ENCODE measurements around the gene PDZK1.
"Not testable (repeated sequence)": the region's sequence is repeated elsewhere in the genome, so short reads cannot be mapped to it uniquely, and the experiment has no call there.

PDZK1 gene

DNA sequence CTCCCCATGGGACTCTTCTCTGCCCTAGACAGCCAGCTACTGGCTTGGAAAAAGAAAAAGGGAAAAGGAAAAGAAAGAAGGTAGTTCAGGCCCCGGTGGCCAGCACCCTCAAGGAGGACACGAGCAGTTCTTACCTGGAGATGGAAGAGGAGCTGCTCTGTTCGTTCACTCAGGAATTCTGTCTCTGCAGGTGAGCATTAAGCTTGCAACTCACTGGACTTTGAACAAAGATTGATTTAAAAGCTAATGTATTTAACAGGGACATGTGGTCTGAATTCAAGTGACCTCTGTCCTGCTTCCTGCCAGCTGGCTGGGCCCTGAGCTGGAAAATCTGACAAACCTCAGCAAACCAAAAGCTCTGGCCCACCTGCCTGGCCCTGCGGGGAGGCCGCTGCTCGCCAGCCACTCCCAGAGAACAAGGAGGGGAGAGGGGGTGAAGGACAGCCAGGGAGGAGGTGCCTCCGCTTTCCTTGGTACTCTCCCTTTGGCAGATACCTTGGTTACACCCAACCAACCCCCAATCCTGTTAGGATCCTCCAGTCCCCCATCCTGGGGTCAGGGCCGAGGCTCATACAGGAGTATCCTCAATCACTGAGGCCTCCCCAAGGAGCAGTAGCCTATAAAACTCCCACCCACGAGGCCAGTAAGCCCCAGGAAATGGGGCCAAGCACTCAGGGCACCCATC lies at the start of gene PDZK1:
Gene PDZK1, minus strand, starts transcription at position 186 of the 685 bp plus-strand sequence. CDS start 19,347 bp downstream, outside the sequence.
- DNase-seq (ENCODE audit: low spot score), result no peak

DNA sequence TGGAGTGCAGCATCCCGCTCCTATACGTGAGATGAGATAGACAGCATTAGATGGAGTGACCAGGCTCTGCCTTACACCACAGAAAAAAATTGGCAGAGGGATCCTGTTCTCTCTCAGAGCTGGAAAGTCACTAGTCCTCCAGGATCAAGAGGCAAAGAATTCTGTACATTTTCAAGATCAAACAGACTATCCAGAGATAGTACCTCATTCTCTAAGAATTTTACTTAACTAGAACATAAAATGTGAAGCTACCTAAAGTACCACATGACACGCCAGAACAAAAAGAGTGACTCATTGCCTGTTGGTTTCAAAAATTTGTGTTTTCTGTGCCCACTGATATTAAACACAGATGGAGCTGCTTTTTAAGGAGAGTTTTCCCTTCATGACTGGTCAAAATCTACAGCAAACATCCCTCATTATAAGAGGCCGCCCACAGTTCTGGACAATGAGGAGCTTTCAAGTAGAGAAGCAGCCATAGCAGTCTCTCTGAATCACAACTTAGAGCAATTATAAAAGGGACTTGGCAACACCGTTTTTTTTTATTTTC lies 44.4 kb upstream of the PDZK1 start:
- no peak for DNase-seq (ENCODE audit: low spot score)

DNA sequence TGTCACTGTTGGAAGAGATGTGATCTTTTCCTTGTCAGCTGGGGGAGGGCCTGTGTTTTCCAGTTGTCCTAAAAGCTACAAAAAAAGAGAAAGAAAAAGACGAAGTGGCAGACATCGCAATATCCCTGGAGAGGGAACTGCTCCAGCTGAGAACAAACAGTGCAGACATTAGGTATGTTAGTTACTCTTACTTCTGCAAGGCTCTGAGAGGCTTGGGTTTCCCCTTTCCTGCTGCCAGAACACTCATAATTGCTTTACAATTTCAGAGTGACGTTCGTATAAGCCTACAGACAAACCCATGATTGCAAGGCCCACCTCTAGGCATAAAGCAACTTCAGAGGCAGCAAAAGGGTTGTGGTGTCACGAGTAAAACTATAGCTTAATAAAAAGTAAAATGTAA lies 43.3 kb upstream of the PDZK1 start:
- no peak for DNase-seq (ENCODE audit: low spot score)

DNA sequence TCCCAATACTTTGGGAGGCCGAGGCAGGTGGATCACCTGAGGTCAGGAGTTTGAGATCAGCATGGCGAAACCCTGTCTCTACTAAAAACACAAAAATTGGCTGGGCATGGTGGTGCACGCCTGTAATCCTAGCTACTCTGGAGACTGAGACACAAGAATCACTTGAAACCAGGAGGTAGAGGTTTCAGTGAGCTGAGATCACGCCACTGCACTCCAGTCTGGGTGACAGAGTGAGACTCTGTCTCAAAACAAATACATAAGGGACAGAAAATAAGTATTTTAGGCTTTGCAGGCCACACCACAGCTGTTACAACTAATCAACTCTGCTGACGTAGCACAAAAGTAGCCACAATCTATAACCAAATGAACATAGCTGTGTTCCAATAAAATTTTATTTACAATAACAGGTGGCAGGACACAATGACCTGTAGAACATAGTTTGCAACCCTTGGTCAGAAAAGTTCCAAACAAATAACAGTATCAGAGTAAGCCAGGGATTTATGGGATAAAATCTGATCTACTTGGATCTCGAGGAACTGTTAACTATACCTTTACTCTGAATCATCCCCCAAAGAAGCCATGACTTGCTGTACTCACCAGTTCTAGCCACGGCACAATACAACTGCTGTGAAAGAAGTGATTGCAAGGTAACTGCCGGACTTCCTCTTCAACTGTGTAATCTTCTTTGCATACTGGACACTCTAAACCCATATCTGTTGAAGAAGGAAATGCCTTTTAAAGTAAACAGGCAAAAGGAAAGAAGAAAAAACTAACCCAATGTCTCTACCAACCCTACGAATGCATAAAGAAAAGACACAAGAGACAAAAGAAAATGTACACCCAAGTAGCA lies 40.5 kb upstream of the PDZK1 start:
- no peak for DNase-seq (ENCODE audit: low spot score)

DNA sequence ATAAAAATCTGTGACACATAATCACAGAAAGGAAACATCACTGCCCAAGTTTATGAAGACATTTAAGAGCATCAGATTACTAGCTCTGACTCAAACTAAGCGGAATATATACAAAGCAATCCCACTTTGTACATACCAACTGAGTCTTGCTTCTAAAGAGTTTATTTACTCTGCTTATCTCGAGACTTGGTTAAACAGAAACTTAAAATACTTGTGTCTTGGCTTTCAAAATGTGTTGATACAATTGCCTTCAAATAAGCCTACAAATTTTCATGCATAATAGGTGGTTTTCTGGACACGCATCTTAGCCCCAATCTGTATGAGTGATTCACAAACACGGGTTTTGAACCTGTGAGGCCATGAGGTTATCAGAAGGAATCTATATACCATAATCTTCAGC lies 33.1 kb upstream of the PDZK1 start:
- DNase-seq (ENCODE audit: low spot score), result no peak

DNA sequence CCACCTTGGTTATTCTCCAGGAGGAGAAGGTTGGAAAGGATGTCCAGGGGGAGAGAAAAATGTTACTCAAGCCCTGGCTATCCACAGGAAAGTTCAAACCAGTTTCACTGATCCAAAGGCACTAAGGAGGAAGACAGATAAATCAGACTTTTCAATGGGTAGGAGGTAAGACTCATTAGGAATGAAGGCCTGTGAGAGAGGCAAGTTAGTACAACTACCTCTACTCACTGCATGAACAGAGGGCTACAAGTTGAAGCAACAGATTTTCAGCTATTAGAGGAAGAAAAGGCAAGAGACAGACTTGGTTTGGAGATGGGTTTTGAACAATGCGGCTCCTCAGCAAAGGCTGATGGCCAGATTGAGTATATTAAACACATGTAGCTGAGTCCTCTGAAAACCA lies 29.0 kb upstream of the PDZK1 start:
- no peak for DNase-seq (ENCODE audit: low spot score)

DNA sequence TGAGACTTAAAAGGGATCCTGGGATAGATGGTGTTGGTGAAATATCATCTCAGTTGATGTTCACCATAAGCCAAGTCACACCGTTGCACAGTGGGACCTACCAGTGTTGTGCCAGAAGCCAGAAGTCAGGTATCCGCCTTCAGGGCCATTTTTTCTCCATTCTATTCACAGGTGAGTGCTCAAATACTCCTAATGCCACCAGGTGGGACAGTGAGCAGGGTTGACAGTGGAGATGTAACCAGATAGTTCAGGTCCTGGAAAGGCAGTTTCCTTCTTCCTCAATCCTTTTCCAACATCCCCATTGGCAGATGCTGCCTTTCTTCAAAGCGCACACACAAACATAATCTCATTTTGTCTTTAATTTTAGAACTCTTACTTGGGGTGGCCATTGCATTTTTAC lies 23.7 kb upstream of the PDZK1 start:
- no peak for DNase-seq (ENCODE audit: low spot score)

DNA sequence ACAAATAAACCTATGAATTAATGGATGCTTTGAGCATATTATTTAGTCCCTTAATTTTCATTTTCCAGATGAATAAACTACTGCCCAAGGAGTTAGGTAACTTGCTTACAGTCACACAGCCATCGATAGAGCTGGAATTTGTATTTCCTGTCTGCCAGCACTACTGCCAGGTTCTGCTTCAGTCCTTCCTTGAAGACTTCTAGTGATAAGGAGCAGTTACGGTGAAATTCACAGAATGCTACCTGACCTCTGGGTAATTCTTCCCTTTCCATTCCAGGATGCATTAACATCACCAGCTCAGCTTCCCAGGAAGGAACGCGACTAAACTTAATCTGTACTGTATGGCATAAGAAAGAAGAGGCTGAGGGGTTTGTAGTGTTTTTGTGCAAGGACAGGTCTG lies 23.3 kb upstream of the PDZK1 start:
- DNase-seq (ENCODE audit: low spot score), result no peak

DNA sequence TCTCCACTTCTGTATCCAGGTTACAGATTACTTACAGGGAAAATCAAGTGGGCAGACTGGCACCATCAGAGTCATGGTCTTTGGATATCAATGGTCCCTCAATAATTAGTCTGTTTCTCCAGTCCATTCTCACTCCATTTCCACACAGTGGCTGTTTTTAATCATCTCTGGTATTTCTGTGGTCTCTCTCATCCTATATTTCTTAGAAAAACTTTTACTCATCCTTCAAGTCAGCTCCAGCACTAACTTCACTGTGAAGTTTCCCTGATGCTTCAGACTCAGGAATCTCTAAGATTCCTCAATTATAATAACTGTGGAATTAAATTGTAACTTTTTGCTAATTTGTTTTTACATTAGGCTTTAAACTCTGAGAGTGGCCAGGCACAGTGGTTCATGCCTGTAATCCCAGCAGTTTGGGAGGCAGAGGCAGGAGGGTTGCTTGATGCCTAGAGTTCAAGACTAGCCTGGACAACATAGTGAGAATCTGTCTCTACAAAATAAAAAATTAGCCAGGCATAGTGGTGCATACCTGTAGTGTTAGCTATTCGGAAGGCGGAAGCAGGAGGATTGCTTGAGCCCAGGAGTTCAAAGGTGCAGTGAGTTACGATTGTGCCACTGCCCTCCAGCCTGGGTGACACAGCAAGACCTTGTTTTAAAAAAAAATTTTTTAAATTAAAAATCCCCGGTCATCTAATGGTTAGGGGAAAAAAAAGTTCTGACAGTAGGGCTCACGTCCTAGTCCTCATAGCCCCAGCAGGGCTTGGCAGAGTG lies 22.7 kb upstream of the PDZK1 start:
- no peak for DNase-seq (ENCODE audit: low spot score)

DNA sequence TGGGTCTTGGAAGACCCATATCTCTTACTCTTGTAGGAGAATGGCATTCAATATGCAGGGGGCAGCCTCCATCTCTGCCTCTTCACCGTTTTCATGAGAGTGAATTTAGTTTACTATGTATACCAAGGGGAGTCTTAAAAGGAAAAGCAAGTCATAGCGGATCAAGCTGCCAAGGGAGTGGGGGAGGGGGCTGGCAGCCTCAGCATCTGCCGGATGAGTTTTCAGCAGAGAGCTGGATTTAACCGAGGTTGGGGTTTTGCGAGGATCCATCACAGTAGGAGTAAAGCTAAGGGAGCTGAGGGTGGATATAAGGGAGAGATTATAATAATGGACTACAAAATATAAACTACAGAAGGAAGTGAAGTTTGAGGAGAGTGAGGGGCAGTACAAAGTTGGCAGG lies 22.0 kb upstream of the PDZK1 start:
- no peak for DNase-seq (ENCODE audit: low spot score)

DNA sequence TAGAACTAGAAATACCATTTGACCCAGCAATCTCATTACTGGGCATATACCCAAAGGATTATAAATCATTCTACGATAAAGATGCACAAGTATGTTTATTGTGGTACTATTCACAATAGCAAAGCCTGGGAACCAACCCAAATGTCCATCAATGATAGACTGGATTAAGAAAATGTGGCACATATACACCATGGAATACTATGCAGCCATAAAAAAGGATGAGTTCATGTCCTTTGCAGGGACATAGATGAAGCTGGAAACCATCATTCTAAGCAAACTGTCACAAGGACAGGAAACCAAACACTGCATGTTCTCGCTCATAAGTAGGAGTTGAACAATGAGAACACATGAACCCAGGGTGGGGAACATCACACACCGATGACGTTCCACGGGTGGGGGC lies 19.0 kb upstream of the PDZK1 start:
- DNase-seq (ENCODE audit: low spot score), result not testable (repeated sequence)

DNA sequence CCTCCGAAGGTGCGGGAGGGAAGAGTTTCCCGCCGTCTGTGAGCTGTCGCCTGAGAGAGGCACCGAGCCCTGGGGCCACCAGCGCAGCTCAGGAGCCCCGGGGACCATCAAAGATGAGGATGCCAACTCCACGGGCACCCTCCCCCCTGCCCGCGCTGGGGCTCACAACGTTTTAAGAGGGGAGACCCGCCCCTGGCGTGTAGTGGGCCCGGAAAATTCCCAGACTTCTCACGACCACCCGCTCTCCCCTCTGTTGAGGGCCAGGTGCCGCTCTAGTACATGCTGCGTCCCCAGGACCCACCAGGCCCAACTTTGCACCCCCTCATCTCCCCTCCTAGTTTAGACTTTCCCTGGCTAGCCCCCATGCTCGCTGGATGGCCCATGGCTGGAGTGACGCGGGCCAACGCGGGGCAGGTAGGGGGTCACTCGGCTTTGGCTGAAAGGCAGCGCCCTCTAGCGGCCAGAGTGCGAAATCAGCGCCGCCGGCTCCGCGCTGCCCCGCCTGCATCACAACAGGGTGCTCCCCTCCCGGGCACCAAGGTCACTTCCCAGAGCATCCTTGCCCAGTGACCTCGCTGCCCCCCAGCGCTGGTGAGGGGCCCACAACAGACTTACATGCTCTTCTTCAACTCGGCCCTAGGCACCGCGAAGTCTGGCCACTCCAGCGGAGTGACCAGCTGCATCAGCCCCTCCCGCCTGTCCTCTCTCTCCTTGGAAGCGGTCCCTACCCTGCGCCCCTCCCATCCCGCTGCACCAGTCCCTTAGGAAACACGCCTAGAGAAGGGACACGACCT lies 13.9 kb upstream of the PDZK1 start:
- peak; percentile 89 for DNase-seq (ENCODE audit: low spot score)

DNA sequence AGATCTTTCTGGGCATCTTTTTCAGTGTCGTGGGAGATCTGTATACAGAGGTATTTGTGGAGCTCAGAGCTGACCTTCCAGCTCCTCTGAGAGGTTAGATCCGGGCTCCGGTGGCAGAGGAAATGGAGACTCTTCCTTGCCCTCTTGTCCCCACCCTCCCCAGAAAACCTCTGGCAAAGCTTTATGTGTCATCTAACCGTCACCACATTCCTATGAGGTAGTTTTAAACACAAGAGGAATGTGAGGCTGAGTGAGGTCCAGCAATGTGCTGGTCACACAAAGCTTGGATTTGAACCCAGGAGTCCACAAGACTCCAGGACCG lies 13.3 kb upstream of the PDZK1 start:
- DNase-seq (ENCODE audit: low spot score), result no peak

DNA sequence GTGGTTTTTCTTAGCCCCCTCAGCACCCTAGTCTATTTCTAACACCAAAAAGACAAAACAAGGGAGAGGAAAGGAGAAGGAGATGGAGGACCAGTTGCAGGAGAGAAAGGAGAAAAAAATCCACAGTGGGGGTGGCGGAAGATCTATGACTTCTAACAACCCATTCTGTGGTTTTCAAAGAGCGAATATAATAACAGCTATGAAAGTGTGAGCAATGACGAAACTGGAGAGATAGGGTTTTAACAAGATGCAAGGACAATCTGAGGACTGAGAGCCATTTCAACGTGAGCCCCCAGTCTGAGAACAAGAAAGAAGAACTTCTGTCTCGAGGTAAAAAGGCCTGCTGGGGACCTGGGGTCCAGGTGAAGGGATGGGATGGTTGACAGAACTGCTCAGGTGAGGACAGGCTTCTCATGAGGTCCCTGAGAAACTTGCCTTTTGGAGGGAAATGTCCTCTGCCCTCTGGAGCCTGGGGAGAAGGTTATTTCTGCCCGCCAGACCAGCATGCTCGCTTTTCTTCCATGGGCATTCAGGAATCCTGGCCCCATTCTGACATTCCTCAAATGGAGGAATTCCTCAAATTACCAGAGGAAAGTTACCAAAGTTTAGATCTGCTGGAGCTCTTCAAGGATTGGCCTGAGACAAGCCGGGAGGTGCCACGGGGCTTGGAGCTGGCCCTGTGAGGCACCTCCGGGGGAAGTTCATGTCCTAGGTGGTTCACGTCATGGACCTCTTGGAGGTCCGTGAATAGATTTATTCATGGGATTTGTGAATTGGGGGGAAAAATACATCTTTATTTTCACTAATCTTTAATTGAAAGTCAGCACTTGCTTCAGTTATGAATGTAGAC lies 12.3 kb upstream of the PDZK1 start, which contains the start of gene CD160:
Gene CD160, plus strand, starts transcription at position 270 of the 850 bp plus-strand sequence. CDS start 8,829 bp downstream, outside the sequence.
- DNase-seq (ENCODE audit: low spot score), result no peak

DNA sequence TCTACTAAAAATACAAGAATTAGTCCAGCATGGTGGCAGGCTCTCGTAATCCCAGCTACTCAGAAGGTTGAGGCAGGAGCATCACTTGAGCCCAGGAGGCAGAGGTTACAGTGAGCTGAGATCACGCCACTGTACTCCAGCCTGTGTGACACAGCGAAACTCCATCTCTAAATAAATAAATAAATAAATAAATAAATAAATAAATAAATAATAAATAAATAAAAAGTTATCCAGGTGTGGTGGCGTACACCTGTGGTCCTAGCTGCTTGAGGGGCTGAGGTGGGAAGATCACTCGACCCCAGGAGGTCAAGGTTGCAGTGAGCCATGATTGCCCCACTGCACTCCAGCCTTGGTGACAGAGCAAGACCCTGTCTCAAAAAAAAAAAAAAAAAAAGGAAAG lies 11.3 kb upstream of the PDZK1 start:
- not testable (repeated sequence) for DNase-seq (ENCODE audit: low spot score)

DNA sequence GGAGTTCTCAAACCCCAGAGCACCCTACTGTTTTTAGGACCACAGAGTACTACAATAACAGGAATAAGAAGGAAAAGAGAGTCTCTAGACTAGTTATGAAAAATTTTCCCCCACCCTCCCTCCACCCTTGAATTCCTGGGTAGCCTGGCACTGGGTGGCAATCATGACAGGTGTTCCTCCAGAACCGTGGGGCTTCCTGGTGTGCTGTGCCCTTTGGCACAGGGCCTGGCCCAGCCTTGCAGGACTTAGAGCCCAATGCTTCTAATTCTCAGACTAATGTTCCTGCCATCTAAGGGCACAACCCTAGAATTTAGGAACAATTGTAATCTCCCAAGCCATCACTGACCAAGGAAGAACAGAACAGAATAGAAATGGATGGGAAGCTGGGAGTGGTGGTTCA lies 10.7 kb upstream of the PDZK1 start:
- DNase-seq (ENCODE audit: low spot score), result no peak

DNA sequence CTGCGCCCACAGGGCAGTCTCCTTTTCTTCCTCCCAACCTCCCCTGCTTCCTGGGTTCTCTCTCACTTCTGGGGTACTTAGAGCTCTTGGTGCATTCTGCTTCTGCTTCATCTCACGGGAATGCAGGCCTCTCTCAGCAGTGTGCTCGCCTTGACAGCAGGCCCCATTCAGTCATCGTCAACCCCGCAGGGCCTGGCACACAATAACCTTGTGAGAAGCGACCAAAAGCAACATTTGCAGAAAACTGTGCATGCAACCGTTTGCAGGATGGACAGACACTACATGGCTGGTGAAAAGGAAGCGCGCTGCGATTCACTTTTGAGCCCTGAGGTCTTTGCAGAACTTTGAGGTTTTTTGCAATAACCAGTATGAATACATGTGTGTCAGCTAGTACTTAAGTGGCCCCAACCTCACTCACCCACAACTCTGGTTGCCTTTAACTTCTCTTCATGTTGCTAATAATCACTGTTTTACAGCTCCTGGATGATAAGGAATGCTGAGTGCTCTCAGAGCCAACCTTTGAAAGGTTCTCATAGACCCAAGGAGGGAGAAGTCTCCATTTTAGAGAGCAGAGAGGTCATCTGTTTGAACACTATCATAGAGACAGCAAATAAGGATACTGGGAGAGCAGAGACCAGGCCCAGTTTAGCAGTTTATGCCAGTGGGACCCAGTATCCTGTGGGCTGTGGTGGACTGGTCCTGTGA lies 9.6 kb upstream of the PDZK1 start:
- DNase-seq (ENCODE audit: low spot score), result no peak

DNA sequence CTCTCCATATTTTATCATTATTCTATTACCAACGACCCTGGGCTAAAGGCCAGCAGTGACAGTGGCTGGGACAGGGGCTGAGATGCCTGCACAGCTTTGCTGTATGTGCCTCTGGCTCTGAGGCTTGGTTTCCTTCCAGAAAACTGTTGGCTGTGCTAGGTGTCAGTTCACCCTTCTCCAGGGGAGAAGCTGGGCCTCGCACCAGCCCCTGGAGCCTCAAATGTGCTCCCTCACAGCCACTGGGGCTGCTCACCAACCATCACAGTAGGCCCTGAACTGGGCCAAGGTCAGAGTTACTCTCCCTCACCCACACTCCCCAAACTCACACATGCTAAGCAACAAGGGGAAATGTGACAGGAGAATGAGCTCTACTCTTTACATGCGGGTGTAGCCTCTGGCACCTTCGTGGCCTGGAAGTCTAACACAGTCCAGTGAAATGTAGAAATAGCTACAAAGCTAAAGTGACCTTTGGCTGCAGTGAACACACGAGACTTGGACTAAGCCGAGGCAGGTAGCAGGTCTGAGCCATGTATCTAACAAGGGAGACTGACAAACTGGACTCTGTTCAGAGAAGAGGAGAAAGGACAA lies 7.5 kb upstream of the PDZK1 start:
- no peak for DNase-seq (ENCODE audit: low spot score)

DNA sequence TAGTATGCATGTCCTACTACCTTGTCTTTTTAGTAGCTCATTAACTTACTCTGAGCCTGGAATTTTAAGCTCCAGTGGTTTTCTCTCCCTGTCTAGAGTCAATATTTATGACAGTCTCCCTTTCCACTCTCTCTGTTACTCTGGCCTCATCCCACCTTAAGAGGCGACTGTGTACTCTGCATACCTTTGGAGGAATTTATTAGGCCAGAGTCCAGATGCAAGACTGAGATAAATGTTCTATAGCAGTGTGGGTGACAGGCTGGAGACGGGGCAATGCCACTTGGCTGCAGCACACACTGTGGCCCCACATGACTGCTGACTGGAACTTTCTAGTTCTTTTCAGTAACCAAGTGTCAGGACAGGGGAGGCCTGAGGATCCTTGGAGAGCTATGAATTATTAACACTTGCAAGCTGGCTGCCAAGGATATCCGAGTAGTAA lies 4.1 kb upstream of the PDZK1 start:
- no peak for DNase-seq (ENCODE audit: low spot score)

All from ecto neural progenitor cell (in vitro differentiated cells).